KMS-11 (cell line): ENCODE data around the gene SLC7A14.

Source experiments
- H2AFZ ChIP-seq: fragments of 200-600 bp; sonication (generic); 2 replicates; pipeline ENCODE4 v1.6.1; 2016; ENCODE audit warnings: antibody characterized with exemption, mixed run types, low read depth
- H3K27ac ChIP-seq: fragments of 200-600 bp; sonication (generic); 2 replicates; pipeline ENCODE4 v1.6.1; 2016; ENCODE audit warnings: mild to moderate bottlenecking, mixed run types
- H3K27me3 ChIP-seq: fragments of 200-600 bp; sonication (generic); 2 replicates; pipeline ENCODE4 v1.6.1; 2017; ENCODE audit warnings: mild to moderate bottlenecking, low read depth, mixed run types, moderate library complexity; ENCODE audit not compliant: insufficient read depth
- H3K36me3 ChIP-seq: fragments of 200-600 bp; sonication (generic); 2 replicates; pipeline ENCODE4 v1.6.1; 2017; ENCODE audit warnings: mild to moderate bottlenecking, mixed run types; ENCODE audit not compliant: insufficient read depth
- H3K4me1 ChIP-seq: fragments of 200-600 bp; sonication (generic); 2 replicates; pipeline ENCODE4 v1.6.1; 2016; ENCODE audit warnings: mild to moderate bottlenecking, low read depth, mixed run types; ENCODE audit not compliant: poor library complexity, severe bottlenecking
- H3K4me2 ChIP-seq: fragments of 200-600 bp; sonication (generic); 2 replicates; pipeline ENCODE4 v1.7.0; 2016; ENCODE audit warnings: mild to moderate bottlenecking, mixed run types
- H3K4me3 ChIP-seq: fragments of 200-600 bp; sonication (generic); IDR thresholded peaks from 2 replicates; pipeline ENCODE4 v1.6.1; 2017; ENCODE audit warnings: low read depth, low read length, mixed read lengths; ENCODE audit not compliant: insufficient read depth
- H3K79me2 ChIP-seq: fragments of 200-600 bp; sonication (generic); 2 replicates; pipeline ENCODE4 v1.6.1; 2016; ENCODE audit warnings: low read depth, mixed run types; ENCODE audit not compliant: insufficient read depth
- H3K9ac ChIP-seq: fragments of 200-600 bp; sonication (generic); 2 replicates; pipeline ENCODE4 v1.6.1; 2016; ENCODE audit warnings: mild to moderate bottlenecking, mixed run types
- H4K20me1 ChIP-seq: fragments of 200-600 bp; sonication (generic); 2 replicates; pipeline ENCODE4 v1.6.1; 2016; ENCODE audit warnings: mild to moderate bottlenecking, mixed run types; ENCODE audit not compliant: insufficient read depth
- TF ChIP-seq, protein P1 (sequence below): fragments of 200-600 bp; sonication (generic); conservative IDR thresholded peaks from 2 replicates; pipeline ENCODE4 v1.6.1; 2017; ENCODE audit warnings: low read depth, mild to moderate bottlenecking, antibody characterized with exemption, low read length, moderate library complexity, mixed read lengths

The SLC7A14 gene

DNA sequence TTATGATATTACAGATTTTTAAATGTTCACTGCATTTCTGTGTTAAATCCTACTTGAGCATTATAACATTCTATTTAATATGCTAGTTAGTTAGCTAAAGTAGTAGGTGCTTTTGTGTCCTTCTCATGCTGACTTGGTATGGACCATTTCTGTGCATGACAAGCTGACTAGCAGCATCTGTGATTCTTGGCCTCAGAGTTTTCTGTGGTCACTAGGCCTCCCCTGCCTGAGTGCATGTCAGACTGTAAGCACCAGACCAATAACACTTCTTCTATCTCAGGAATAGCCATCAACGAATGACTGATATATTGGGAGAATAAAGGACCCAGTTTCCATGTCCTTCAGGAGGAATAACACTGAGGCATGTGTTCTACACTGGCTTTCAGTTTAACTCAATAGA is 22.6 kb upstream of the SLC7A14 start:
- Histone ChIP-seq H3K79me2 (no peaks in the 10 kb centered on the region), H3K27ac (no peak overlapping the region), H3K4me1 (no peaks in the 10 kb centered on the region), H3K4me3 (no peak overlapping the region), H3K9ac (no peak overlapping the region), H2AFZ (no peak overlapping the region), H3K4me2 (no peak overlapping the region), H3K27me3 (no peaks in the 10 kb centered on the region), H4K20me1 (no peaks in the 10 kb centered on the region), H3K36me3 (no peaks in the 10 kb centered on the region)
- TF ChIP-seq, protein P1, sequence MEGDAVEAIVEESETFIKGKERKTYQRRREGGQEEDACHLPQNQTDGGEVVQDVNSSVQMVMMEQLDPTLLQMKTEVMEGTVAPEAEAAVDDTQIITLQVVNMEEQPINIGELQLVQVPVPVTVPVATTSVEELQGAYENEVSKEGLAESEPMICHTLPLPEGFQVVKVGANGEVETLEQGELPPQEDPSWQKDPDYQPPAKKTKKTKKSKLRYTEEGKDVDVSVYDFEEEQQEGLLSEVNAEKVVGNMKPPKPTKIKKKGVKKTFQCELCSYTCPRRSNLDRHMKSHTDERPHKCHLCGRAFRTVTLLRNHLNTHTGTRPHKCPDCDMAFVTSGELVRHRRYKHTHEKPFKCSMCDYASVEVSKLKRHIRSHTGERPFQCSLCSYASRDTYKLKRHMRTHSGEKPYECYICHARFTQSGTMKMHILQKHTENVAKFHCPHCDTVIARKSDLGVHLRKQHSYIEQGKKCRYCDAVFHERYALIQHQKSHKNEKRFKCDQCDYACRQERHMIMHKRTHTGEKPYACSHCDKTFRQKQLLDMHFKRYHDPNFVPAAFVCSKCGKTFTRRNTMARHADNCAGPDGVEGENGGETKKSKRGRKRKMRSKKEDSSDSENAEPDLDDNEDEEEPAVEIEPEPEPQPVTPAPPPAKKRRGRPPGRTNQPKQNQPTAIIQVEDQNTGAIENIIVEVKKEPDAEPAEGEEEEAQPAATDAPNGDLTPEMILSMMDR = no peak

DNA sequence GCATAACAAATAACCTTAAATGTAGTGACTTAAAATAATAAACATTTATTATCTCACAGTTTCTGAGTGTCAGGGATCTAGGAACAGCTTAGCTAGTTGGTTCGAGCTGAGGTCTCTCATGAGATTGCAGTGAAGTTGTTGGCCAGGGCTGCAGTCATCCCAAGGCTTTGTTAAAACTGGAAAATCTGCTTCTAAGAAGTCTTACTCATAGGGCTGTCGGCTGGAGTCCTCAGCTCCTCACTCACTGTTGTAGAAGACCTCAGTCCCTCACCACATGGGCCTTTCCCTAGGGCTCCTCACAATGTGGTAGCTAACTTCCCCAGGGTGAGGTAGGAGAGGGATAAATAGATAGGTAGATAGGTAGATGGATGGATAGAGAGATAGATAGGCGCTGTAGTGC is 20.8 kb upstream of the SLC7A14 start:
- no peaks in the 10 kb centered on the region for H4K20me1 ChIP-seq
- no peaks in the 10 kb centered on the region for H3K27me3 ChIP-seq
- no peak overlapping the region for H2AFZ ChIP-seq
- no peaks in the 10 kb centered on the region for H3K79me2 ChIP-seq
- no peak overlapping the region for H3K4me2 ChIP-seq
- H3K36me3 ChIP-seq = no peaks in the 10 kb centered on the region
- TF ChIP-seq, protein P1 = no peak
- H3K4me3 ChIP-seq = no peak overlapping the region
- H3K9ac ChIP-seq = no peak overlapping the region
- no peaks in the 10 kb centered on the region for H3K4me1 ChIP-seq
- no peak overlapping the region for H3K27ac ChIP-seq

DNA sequence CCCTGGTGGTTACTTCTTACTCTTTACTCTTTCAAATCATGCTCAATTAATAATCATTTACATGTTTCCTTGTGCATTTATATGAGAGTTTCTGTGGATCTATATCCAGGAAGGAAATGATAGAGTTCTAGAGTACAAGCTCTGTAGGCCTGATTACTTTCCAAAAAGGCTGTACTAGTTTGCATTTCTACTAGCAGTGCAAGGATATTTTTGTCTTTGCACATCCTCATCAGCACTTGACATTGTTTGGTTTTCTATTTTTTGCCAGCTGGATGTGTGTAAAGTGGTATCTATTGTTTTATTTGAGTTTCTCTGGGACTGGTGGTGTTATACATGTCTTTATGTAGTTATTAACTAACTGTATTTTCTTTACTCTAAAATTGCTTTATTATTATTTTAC is 19.6 kb upstream of the SLC7A14 start:
- TF ChIP-seq, protein P1 = no peak
- H3K36me3 ChIP-seq = no peaks in the 10 kb centered on the region
- H3K27ac ChIP-seq = no peak overlapping the region
- H3K4me1 ChIP-seq = no peaks in the 10 kb centered on the region
- H3K9ac ChIP-seq = no peak overlapping the region
- no peaks in the 10 kb centered on the region for H4K20me1 ChIP-seq
- no peak overlapping the region for H3K4me2 ChIP-seq
- H2AFZ ChIP-seq = no peak overlapping the region
- H3K79me2 ChIP-seq = no peaks in the 10 kb centered on the region
- H3K4me3 ChIP-seq = no peak overlapping the region
- H3K27me3 ChIP-seq = no peaks in the 10 kb centered on the region

DNA sequence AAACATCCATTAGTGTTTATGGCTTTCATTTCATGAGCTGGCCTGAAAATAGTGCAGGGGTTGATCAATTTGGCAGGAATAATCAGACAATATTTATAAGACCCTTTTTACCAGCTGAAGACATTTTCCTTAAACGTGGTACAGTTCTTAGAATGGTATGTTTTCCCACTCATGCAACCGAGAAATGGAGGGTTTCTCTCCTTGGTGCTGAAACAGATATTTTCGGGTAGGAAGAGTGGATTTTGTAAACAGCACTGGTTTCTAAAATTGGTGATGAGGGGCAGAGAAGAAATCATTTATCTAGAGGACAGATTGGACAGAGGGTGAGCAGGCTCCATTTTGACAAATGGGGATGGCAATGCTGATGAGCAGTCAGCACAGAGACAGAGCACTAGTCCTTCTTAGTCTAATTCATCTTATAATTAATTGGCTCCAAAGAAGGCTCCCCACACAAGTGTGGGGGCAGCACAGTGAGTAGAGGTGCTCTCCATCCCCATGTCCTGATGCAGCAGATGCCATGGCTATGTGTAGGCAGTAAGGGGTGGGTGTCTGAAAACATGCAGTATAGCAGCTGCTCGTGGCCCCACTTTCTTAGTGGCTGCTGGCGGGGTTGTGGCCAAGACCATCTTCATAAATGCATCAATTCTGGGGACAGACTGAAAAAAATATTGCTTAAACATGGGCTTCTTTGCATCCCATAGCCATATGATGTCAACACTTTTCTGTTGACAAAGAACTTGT is 18.1 kb upstream of the SLC7A14 start:
- Histone ChIP-seq H4K20me1 (no peaks in the 10 kb centered on the region), H3K4me3 (no peak overlapping the region), H3K27ac (no peak overlapping the region), H2AFZ (no peak overlapping the region), H3K4me2 (no peak overlapping the region), H3K9ac (no peak overlapping the region), H3K36me3 (no peaks in the 10 kb centered on the region), H3K27me3 (no peaks in the 10 kb centered on the region), H3K4me1 (no peaks in the 10 kb centered on the region), H3K79me2 (no peaks in the 10 kb centered on the region)
- TF ChIP-seq, protein P1 = no peak
